HG03095 (cell line): ENCODE data around the gene SPG11.

Experiments
- ATAC-seq: cut with Tn5 transposase; IDR thresholded peaks from one replicate; pipeline ENCODE4 v1.9.1; 2021; ENCODE audit warnings: moderate library complexity; ENCODE audit not compliant: unreplicated experiment

Gene SPG11

DNA sequence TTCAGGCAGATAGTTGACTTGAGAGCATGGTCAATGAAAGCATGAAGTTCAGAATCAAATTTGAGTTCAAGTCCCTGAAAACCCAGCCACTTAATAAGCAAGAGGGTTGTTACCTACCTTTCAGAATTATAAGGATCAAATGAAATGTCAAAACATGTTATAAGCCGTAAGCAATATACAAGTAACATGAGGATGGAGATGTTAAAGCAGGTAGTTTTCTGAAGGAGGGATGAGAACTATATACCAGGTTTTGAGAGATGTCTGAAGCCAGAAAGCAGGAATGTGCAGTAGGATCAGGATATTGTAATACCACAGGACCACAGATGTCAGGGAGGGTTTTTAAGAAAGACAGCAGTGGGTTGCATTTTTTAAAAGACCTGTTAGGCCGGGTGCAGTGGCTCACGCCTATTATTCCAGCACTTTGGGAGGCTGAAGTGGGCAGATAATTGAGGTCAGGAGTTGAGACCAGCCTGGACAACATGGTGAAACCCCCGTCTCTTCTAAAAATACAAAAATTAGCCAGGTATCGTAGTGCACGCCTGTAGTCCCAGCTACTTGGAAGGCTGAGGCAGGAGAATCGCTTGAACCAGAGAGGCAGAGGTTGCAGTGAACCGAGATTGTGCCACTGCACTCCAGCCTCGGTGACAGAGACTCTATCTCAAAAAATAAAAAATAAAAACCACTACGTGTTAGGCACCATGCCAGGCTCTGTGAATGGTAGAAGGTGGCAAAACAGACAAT, 133.4 kb downstream of the SPG11 start:
- no peak for ATAC-seq

DNA sequence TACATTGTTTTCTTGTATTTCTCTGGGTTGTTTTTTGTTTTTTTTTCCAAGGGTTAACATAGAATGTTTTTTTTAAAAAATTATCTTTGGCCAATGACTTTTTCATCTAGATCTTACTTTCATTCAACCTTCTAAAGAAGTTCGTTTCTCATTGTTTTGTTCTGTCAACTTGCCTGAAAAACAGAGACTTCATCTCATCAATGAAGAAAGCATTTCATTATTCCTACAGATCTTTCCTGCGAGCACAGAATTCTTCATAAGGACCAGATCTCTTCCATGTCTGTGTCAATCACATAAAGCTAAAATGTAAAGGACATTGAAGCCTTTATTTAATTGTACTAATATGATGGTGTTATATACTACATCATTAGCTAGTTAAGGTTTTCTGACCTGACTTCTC, 136.2 kb downstream of the SPG11 start:
- no peak for ATAC-seq

DNA sequence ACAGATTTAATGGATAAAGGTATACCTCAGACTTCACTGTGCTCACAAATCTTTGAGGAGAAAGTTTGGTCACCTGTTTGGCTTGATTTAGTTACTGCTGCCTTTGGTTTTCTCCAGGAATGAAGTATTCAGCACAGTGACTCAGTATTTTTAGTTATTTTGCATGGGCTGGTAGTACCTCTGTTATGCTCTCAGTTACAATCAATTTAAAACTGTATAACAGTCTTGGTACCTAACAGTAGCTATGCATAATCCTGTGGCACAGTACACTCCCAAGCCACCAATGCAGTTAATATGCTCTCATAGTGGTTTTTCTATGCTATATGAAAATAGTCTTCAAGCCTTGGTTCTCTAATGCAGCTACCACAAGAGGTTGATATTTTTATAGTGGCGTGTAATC, 138.4 kb downstream of the SPG11 start:
- ATAC-seq = no peak

DNA sequence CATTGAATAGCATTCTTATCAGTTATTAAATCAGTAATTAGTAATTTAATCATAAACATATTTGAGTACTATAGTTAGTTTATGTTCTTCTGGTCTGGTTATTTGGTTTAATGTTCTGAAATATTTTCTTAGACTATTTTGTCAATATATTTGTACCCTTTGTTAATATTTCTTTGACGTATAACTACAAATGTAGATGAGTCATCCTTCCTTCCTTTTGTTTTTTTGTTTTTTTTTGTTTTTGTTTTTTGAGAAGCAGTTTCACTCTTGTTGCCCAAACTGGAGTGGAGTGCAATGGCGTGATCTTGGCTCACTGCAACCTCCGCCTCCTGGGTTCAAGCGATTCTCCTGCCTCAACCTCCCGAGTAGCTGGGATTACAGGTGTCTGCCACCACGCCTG, 143.9 kb downstream of the SPG11 start:
- no peak for ATAC-seq

DNA sequence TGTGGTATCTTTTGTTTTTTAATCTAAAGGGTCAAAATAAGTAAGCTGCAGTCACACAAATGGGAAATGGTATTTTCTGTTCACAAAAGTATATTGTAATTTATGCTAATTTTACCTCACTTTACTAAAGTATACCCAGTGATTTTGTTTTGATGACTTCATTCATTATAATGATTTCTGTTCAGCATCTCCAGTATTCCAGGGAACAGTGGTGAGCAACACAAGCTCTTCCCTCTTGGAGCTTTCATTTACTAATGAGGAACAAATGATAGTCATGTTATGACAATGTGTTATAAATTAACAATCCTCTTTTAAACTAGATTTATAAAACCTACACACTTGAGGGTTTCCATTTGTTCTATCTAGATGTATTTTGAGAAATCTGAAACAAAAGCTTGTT, 147.0 kb downstream of the SPG11 start:
- ATAC-seq = no peak
